GM23338 (cell line): ENCODE data around the gene BGLAP. TPM values are rescaled to one million over a fixed set of nuclear protein-coding genes. Genes with fewer than 3 reads are reported as not detected.

Experiments
- ATAC-seq: fragments of 200-7000 bp; cut with Tn5 transposase; 3 replicates; pipeline ENCODE4 v1.9.1; 2020
- DNase-seq: peaks from one replicate; pipeline ENCODE4 v3.0.0-alpha.2; 2015; ENCODE audit warnings: low spot score
- H2AFZ ChIP-seq: fragments of 200-600 bp; sonication (generic); 2 replicates; pipeline ENCODE4 v1.8.0; 2016; ENCODE audit warnings: antibody characterized with exemption, mild to moderate bottlenecking, moderate library complexity
- H3F3A ChIP-seq: fragments of 200-600 bp; sonication (generic); replicated peaks from 2 replicates; pipeline ENCODE4 v1.8.0; 2017; ENCODE audit warnings: antibody characterized with exemption, mixed run types, low read depth
- H3K27ac ChIP-seq: fragments of 200-600 bp; sonication (generic); 2 replicates; pipeline ENCODE4 v1.6.1; 2016; ENCODE audit warnings: low read depth
- H3K27me3 ChIP-seq: fragments of 200-600 bp; sonication (generic); 2 replicates; pipeline ENCODE4 v1.8.0; 2016; ENCODE audit warnings: mild to moderate bottlenecking, mixed run types, moderate library complexity; ENCODE audit not compliant: insufficient read depth
- H3K36me3 ChIP-seq: fragments of 200-600 bp; sonication (generic); 2 replicates; pipeline ENCODE4 v1.8.0; 2016; ENCODE audit warnings: mild to moderate bottlenecking; ENCODE audit not compliant: insufficient read depth
- H3K4me1 ChIP-seq: fragments of 200-600 bp; sonication (generic); 2 replicates; pipeline ENCODE4 v1.8.0; 2016; ENCODE audit warnings: mild to moderate bottlenecking, moderate library complexity; ENCODE audit not compliant: insufficient read depth
- H3K4me2 ChIP-seq: fragments of 200-600 bp; sonication (generic); 2 replicates; pipeline ENCODE4 v1.7.1; 2017; ENCODE audit warnings: mixed run types
- H3K4me3 ChIP-seq: fragments of 200-600 bp; sonication (generic); 2 replicates; pipeline ENCODE4 v1.6.1; 2016; ENCODE audit warnings: mixed run types
- H3K79me2 ChIP-seq: fragments of 200-600 bp; sonication (generic); replicated peaks from 2 replicates; pipeline ENCODE4 v1.8.0; 2017; ENCODE audit warnings: mild to moderate bottlenecking; ENCODE audit not compliant: insufficient read depth
- H3K9me2 ChIP-seq: fragments of 200-600 bp; sonication (generic); 2 replicates; pipeline ENCODE4 v1.8.0; 2017; ENCODE audit not compliant: insufficient read depth
- H4K20me1 ChIP-seq: fragments of 200-600 bp; sonication (generic); replicated peaks from 2 replicates; pipeline ENCODE4 v1.8.0; 2017; ENCODE audit warnings: mild to moderate bottlenecking; ENCODE audit not compliant: insufficient read depth
- H3K27ac Mint-ChIP-seq: 2 replicates; pipeline ENCODE4 v1.8.0; 2020; ENCODE audit warnings: inconsistent platforms, mild to moderate bottlenecking, moderate library complexity, mixed read lengths
- H3K27me3 Mint-ChIP-seq: 3 replicates; pipeline ENCODE4 v1.8.0; 2022; ENCODE audit warnings: low read depth, mild to moderate bottlenecking, moderate library complexity, mixed read lengths, inconsistent platforms; ENCODE audit not compliant: insufficient read depth, poor library complexity
- H3K36me3 Mint-ChIP-seq: 3 replicates; pipeline ENCODE4 v1.8.0; 2021; ENCODE audit warnings: low read depth, mild to moderate bottlenecking, inconsistent platforms, moderate library complexity, mixed read lengths
- H3K4me1 Mint-ChIP-seq: 3 replicates; pipeline ENCODE4 v1.8.0; 2020; ENCODE audit warnings: mild to moderate bottlenecking, inconsistent platforms, mixed read lengths
- H3K4me3 Mint-ChIP-seq: 3 replicates; pipeline ENCODE4 v1.8.0; 2021; ENCODE audit warnings: moderate library complexity, mild to moderate bottlenecking, inconsistent platforms, mixed read lengths
- H3K9me3 Mint-ChIP-seq: 3 replicates; pipeline ENCODE4 v1.8.0; 2020; ENCODE audit warnings: moderate library complexity, mild to moderate bottlenecking, inconsistent platforms, mixed read lengths
- EZH2 ChIP-seq: fragments of 200-600 bp; sonication (generic); IDR thresholded peaks from one replicate; pipeline ENCODE4 v1.8.0; 2017; ENCODE audit warnings: antibody characterized with exemption, mild to moderate bottlenecking, low read depth; ENCODE audit not compliant: unreplicated experiment
- NANOG ChIP-seq: IDR thresholded peaks from 2 replicates; pipeline ENCODE4 v1.6.1; 2016; ENCODE audit warnings: antibody characterized with exemption, borderline replicate concordance
- STAT1 ChIP-seq: IDR thresholded peaks from one replicate; pipeline ENCODE4 v1.6.1; 2016; ENCODE audit warnings: antibody characterized with exemption; ENCODE audit not compliant: unreplicated experiment
- polyA plus RNA-seq: library from polyadenylated mRNA; unstranded; fragments of >200 nt; fragmentation: Nextera tagmentation; extraction: Ambion mirVana; gene quantifications from 2 replicates; pipeline ENCODE4 v1.2.1, GENCODE V29; 2016
- total RNA-seq: library from RNA; depleted of rRNA; stranded (reverse); fragments of >200 nt; shearing (Covaris generic); gene quantifications from 2 replicates; pipeline ENCODE4 v1.2.3, GENCODE V29; 2014
- TF ChIP-seq, protein P1 (sequence below): fragments of 250-450 bp; sonication (Bioruptor Pico); IDR thresholded peaks from 2 replicates; pipeline ENCODE4 v1.5.0; 2020; ENCODE audit warnings: mild to moderate bottlenecking, moderate library complexity
- TF ChIP-seq, protein P2 (sequence below), 2 experiments: fragments of 200-600 bp in 1 of 2; sonication (generic) in 1 of 2; conservative IDR thresholded peaks; 2 replicates each; pipeline versions ENCODE4 v1.5.1 to v1.6.1; 2016 to 2017; ENCODE audit warnings: antibody characterized with exemption in 2 of 2, low read depth in 2 of 2, mild to moderate bottlenecking in 2 of 2, moderate library complexity in 1 of 2

The BGLAP gene
- total and polyA plus RNA-seq, 2 experiments from 2014 or later: 0.36 to 0.42 TPM

DNA sequence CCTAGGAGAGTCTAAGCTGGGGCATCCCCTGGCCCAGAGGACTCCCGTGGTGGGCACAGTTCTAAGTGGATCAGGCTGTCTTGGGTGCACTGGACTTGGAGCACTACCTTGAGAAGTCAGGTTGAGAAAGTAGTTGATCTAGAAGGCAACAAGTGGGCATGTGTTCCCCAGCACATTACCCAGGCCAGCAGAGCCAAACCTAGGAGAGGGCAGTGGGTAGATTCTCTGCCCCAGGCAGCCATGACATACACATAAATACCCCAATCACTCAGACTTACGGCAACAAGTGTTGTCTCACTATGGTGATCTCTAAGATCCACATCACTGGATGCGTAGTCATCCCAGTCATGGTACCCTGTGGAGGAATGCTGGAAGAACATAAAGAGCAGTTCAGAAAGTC is 30.7 kb upstream of the BGLAP start:
- Histone ChIP-seq H3K9me2 (no peaks in the 10 kb centered on the region), H3K36me3 (0 out of 2 replicates have a peak, but pooled peaks cover 5% of the 10 kb centered on the region), H3K27ac (peak overlapping the region; percentile 96), H3F3A (peaks cover 11% of the 10 kb centered on the region; the same call in 1 of the 2 replicates), H3K27me3 (no peaks in the 10 kb centered on the region), H3K79me2 (peaks cover 29% of the 10 kb centered on the region), H3K4me3 (no peak overlapping the region), H3K4me1 (peaks cover 36% of the 10 kb centered on the region), H4K20me1 (0 out of 2 replicates have a peak, but pooled peaks cover 3% of the 10 kb centered on the region), H3K4me2 (no peak overlapping the region), H2AFZ (no peak overlapping the region)
- Mint-ChIP-seq H3K36me3 (peaks cover 22% of the 10 kb centered on the region), H3K27ac (no peak overlapping the region), H3K4me3 (no peak overlapping the region), H3K27me3 (peaks cover 11% of the 10 kb centered on the region), H3K9me3 (no peaks in the 10 kb centered on the region), H3K4me1 (peaks cover 33% of the 10 kb centered on the region)
- DNase-seq: no peak
- ATAC-seq: no peak
- TF ChIP-seq, protein P1, sequence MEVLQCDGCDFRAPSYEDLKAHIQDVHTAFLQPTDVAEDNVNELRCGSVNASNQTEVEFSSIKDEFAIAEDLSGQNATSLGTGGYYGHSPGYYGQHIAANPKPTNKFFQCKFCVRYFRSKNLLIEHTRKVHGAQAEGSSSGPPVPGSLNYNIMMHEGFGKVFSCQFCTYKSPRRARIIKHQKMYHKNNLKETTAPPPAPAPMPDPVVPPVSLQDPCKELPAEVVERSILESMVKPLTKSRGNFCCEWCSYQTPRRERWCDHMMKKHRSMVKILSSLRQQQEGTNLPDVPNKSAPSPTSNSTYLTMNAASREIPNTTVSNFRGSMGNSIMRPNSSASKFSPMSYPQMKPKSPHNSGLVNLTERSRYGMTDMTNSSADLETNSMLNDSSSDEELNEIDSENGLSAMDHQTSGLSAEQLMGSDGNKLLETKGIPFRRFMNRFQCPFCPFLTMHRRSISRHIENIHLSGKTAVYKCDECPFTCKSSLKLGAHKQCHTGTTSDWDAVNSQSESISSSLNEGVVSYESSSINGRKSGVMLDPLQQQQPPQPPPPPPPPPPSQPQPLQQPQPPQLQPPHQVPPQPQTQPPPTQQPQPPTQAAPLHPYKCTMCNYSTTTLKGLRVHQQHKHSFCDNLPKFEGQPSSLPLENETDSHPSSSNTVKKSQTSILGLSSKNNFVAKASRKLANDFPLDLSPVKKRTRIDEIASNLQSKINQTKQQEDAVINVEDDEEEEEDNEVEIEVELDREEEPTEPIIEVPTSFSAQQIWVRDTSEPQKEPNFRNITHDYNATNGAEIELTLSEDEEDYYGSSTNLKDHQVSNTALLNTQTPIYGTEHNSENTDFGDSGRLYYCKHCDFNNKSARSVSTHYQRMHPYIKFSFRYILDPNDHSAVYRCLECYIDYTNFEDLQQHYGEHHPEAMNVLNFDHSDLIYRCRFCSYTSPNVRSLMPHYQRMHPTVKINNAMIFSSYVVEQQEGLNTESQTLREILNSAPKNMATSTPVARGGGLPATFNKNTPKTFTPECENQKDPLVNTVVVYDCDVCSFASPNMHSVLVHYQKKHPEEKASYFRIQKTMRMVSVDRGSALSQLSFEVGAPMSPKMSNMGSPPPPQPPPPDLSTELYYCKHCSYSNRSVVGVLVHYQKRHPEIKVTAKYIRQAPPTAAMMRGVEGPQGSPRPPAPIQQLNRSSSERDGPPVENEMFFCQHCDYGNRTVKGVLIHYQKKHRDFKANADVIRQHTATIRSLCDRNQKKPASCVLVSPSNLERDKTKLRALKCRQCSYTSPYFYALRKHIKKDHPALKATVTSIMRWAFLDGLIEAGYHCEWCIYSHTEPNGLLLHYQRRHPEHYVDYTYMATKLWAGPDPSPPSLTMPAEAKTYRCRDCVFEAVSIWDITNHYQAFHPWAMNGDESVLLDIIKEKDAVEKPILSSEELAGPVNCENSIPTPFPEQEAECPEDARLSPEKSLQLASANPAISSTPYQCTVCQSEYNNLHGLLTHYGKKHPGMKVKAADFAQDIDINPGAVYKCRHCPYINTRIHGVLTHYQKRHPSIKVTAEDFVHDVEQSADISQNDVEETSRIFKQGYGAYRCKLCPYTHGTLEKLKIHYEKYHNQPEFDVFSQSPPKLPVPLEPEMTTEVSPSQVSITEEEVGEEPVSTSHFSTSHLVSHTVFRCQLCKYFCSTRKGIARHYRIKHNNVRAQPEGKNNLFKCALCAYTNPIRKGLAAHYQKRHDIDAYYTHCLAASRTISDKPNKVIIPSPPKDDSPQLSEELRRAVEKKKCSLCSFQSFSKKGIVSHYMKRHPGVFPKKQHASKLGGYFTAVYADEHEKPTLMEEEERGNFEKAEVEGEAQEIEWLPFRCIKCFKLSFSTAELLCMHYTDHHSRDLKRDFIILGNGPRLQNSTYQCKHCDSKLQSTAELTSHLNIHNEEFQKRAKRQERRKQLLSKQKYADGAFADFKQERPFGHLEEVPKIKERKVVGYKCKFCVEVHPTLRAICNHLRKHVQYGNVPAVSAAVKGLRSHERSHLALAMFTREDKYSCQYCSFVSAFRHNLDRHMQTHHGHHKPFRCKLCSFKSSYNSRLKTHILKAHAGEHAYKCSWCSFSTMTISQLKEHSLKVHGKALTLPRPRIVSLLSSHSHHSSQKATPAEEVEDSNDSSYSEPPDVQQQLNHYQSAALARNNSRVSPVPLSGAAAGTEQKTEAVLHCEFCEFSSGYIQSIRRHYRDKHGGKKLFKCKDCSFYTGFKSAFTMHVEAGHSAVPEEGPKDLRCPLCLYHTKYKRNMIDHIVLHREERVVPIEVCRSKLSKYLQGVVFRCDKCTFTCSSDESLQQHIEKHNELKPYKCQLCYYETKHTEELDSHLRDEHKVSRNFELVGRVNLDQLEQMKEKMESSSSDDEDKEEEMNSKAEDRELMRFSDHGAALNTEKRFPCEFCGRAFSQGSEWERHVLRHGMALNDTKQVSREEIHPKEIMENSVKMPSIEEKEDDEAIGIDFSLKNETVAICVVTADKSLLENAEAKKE (CRISPR knock-in tag): no peak
- TF ChIP-seq NANOG (no peak), STAT1 (no peak), EZH2 (no peak)
- TF ChIP-seq, protein P2, sequence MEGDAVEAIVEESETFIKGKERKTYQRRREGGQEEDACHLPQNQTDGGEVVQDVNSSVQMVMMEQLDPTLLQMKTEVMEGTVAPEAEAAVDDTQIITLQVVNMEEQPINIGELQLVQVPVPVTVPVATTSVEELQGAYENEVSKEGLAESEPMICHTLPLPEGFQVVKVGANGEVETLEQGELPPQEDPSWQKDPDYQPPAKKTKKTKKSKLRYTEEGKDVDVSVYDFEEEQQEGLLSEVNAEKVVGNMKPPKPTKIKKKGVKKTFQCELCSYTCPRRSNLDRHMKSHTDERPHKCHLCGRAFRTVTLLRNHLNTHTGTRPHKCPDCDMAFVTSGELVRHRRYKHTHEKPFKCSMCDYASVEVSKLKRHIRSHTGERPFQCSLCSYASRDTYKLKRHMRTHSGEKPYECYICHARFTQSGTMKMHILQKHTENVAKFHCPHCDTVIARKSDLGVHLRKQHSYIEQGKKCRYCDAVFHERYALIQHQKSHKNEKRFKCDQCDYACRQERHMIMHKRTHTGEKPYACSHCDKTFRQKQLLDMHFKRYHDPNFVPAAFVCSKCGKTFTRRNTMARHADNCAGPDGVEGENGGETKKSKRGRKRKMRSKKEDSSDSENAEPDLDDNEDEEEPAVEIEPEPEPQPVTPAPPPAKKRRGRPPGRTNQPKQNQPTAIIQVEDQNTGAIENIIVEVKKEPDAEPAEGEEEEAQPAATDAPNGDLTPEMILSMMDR (conservative IDR thresholded peaks at IDR 0.05; ENCODE audit: low read depth in 2 of 2): no peak
